Measurements from ENCODE around the gene HEPACAM.

Gene HEPACAM

GRCh38 chr11:124942466-124943253 is 6.8 kb upstream of the HEPACAM start:
- DNase-seq = no peak

GRCh38 chr11:124941703-124942102 is 5.9 kb upstream of the HEPACAM start:
- DNase-seq = no peak

GRCh38 chr11:124938970-124939369 is 3.1 kb upstream of the HEPACAM start:
- DNase-seq = no peak

- DNase-seq = no peak
Measured at GRCh38 chr11:124938206-124938765, 2.4 kb upstream of the HEPACAM start.

GRCh38 chr11:124937336-124937935 is 1.6 kb upstream of the HEPACAM start:
- DNase-seq = no peak

- no peak for DNase-seq
Measured at GRCh38 chr11:124934862-124935547, 842 bp downstream of the HEPACAM start.

- no peak for DNase-seq
Measured at GRCh38 chr11:124930799-124931198, 5.0 kb downstream of the HEPACAM start.

GRCh38 chr11:124928942-124929665 is 6.7 kb downstream of the HEPACAM start:
- DNase-seq = no peak

GRCh38 chr11:124923296-124923695 is 12.6 kb downstream of the HEPACAM start:
- DNase-seq = peak; percentile 41

GRCh38 chr11:124922831-124923230 is 13.0 kb downstream of the HEPACAM start:
- DNase-seq = no peak

GRCh38 chr11:124920870-124921609 is 14.8 kb downstream of the HEPACAM start:
- DNase-seq = peak; percentile 91

GRCh38 chr11:124920356-124920755 is 15.5 kb downstream of the HEPACAM start:
- no peak for DNase-seq

- DNase-seq = no peak
Measured at GRCh38 chr11:124919898-124920297, 15.9 kb downstream of the HEPACAM start.

GRCh38 chr11:124918950-124919349 is 16.9 kb downstream of the HEPACAM start, which contains the start of gene HEPN1:
Gene HEPN1, plus strand, starts transcription at chr11:124919250.
- no peak for DNase-seq

- no peak for DNase-seq
Measured at GRCh38 chr11:124917115-124917637, 18.7 kb downstream of the HEPACAM start.

- DNase-seq = no peak
Measured at GRCh38 chr11:124916370-124916710, 19.5 kb downstream of the HEPACAM start.

GRCh38 chr11:124915541-124916369 is 20.1 kb downstream of the HEPACAM start:
- peak; percentile 15 for DNase-seq

- no peak for DNase-seq
Measured at GRCh38 chr11:124902616-124903015, 33.2 kb downstream of the HEPACAM start.

- DNase-seq = no peak
Measured at GRCh38 chr11:124900464-124900863, 35.4 kb downstream of the HEPACAM start.

- DNase-seq = no peak
Measured at GRCh38 chr11:124899383-124900145, 36.3 kb downstream of the HEPACAM start.

Measured in CD4-positive, alpha-beta T cell treated with Interleukin-17A for 4 hours (primary cell).